ENCODE measurements around the gene ACSS3.

ACSS3 gene

GRCh38 chr12:81288651-81289050, 210.8 kb downstream of the ACSS3 start:
- H3K4me1 ChIP-seq (ENCODE audit: low read depth, poor library complexity, severe bottlenecking), result no peaks in the 10 kb centered on the region
- no peaks in the 10 kb centered on the region for H3K36me3 ChIP-seq (ENCODE audit: insufficient read depth)
- H3K4me2 ChIP-seq, result no peak overlapping the region
- H4K20me1 ChIP-seq (ENCODE audit: insufficient read depth), result no peaks in the 10 kb centered on the region
- no peak overlapping the region for H3K4me3 ChIP-seq (IDR thresholded peaks at IDR 0.05; ENCODE audit: insufficient read depth, low read depth, low read length)
- H3K79me2 ChIP-seq (ENCODE audit: insufficient read depth, low read depth), result no peaks in the 10 kb centered on the region
- H3K27me3 ChIP-seq (ENCODE audit: insufficient read depth, low read depth), result no peaks in the 10 kb centered on the region
- no peak overlapping the region for H3K9ac ChIP-seq
- H2AFZ ChIP-seq (ENCODE audit: low read depth), result no peak overlapping the region
- no peak overlapping the region for H3K27ac ChIP-seq
- TF ChIP-seq CTCF (conservative IDR thresholded peaks at IDR 0.05; ENCODE audit: low read depth, low read length), result no peak

GRCh38 chr12:81294325-81295190, 216.7 kb downstream of the ACSS3 start:
- Histone ChIP-seq H3K27me3 (ENCODE audit: insufficient read depth, low read depth) (no peaks in the 10 kb centered on the region), H3K4me2 (no peak overlapping the region), H3K79me2 (ENCODE audit: insufficient read depth, low read depth) (no peaks in the 10 kb centered on the region), H3K27ac (no peak overlapping the region), H3K36me3 (ENCODE audit: insufficient read depth) (no peaks in the 10 kb centered on the region), H4K20me1 (ENCODE audit: insufficient read depth) (no peaks in the 10 kb centered on the region), H3K4me1 (ENCODE audit: low read depth, poor library complexity, severe bottlenecking) (no peaks in the 10 kb centered on the region), H3K4me3 (IDR thresholded peaks at IDR 0.05; ENCODE audit: insufficient read depth, low read depth, low read length) (no peak overlapping the region), H2AFZ (ENCODE audit: low read depth) (no peak overlapping the region), H3K9ac (no peak overlapping the region)
- no peak for TF ChIP-seq CTCF (conservative IDR thresholded peaks at IDR 0.05; ENCODE audit: low read depth, low read length)

- no peaks in the 10 kb centered on the region for H4K20me1 ChIP-seq (ENCODE audit: insufficient read depth)
- H3K79me2 ChIP-seq (ENCODE audit: insufficient read depth, low read depth), result no peaks in the 10 kb centered on the region
- no peaks in the 10 kb centered on the region for H3K4me1 ChIP-seq (ENCODE audit: low read depth, poor library complexity, severe bottlenecking)
- no peak overlapping the region for H3K4me3 ChIP-seq (IDR thresholded peaks at IDR 0.05; ENCODE audit: insufficient read depth, low read depth, low read length)
- H3K4me2 ChIP-seq, result no peak overlapping the region
- no peak overlapping the region for H3K9ac ChIP-seq
- no peaks in the 10 kb centered on the region for H3K36me3 ChIP-seq (ENCODE audit: insufficient read depth)
- H2AFZ ChIP-seq (ENCODE audit: low read depth), result no peak overlapping the region
- no peaks in the 10 kb centered on the region for H3K27me3 ChIP-seq (ENCODE audit: insufficient read depth, low read depth)
- no peak overlapping the region for H3K27ac ChIP-seq
- TF ChIP-seq CTCF (conservative IDR thresholded peaks at IDR 0.05; ENCODE audit: low read depth, low read length), result no peak
These were observed 217.4 kb downstream of the ACSS3 start for GRCh38 chr12:81295251-81295650.

- Histone ChIP-seq H3K79me2 (ENCODE audit: insufficient read depth, low read depth) (no peaks in the 10 kb centered on the region), H3K4me3 (IDR thresholded peaks at IDR 0.05; ENCODE audit: insufficient read depth, low read depth, low read length) (no peak overlapping the region), H2AFZ (ENCODE audit: low read depth) (no peak overlapping the region), H3K27ac (no peak overlapping the region), H3K4me1 (ENCODE audit: low read depth, poor library complexity, severe bottlenecking) (no peaks in the 10 kb centered on the region), H3K9ac (no peak overlapping the region), H4K20me1 (ENCODE audit: insufficient read depth) (no peaks in the 10 kb centered on the region), H3K36me3 (ENCODE audit: insufficient read depth) (no peaks in the 10 kb centered on the region), H3K4me2 (no peak overlapping the region), H3K27me3 (ENCODE audit: insufficient read depth, low read depth) (no peaks in the 10 kb centered on the region)
- TF ChIP-seq CTCF (conservative IDR thresholded peaks at IDR 0.05; ENCODE audit: low read depth, low read length), result no peak
These were observed 218.9 kb downstream of the ACSS3 start for GRCh38 chr12:81296556-81297305.
